ENCODE results near the gene HNRNPUL1.

DNA sequence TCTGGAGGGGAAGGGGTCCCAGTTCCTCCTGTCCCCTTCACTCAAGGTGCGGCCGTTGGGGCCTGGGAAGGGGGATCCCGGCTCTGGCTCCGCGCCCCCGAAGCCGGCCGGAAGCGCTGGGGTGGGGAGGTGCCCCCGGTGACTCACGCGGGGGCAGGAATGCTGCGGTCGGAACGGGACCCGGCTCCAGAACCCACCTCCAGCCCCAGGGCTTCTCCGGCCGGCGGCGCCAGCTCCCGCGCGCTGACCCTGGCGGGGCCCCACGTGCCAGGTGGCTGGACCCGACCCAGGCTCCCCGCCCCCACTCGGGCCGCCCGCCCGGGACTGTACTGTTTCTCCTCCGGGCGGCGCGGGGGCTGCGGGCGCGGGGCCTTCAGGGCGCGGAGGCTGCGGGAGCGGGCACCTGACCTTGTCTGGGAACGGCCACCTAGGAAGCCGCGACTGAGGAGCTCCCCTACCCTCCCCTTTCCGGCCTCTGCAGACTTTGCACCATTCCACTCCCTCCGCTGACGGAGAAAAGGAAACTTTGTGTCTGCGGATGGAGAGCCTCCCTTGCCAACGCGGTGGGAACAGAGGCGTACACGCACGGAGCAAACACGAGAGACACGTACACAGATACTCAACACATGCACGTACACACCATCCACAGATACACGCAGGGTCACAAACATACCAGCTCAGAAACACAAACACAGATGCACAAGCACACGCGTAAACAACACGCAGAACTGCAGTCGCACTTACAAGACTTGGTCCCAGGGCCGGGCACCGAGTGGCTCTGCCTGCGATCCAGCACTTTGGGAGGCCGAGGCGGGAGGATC is 37.9 kb upstream of the HNRNPUL1 start:
- TF ChIP-seq, protein P1, sequence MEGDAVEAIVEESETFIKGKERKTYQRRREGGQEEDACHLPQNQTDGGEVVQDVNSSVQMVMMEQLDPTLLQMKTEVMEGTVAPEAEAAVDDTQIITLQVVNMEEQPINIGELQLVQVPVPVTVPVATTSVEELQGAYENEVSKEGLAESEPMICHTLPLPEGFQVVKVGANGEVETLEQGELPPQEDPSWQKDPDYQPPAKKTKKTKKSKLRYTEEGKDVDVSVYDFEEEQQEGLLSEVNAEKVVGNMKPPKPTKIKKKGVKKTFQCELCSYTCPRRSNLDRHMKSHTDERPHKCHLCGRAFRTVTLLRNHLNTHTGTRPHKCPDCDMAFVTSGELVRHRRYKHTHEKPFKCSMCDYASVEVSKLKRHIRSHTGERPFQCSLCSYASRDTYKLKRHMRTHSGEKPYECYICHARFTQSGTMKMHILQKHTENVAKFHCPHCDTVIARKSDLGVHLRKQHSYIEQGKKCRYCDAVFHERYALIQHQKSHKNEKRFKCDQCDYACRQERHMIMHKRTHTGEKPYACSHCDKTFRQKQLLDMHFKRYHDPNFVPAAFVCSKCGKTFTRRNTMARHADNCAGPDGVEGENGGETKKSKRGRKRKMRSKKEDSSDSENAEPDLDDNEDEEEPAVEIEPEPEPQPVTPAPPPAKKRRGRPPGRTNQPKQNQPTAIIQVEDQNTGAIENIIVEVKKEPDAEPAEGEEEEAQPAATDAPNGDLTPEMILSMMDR (IDR thresholded peaks at IDR 0.05): no peak
- no peak for TF ChIP-seq ZFX (IDR thresholded peaks at IDR 0.05; ENCODE audit: borderline replicate concordance)
